ENCODE results near the gene WNT9A.
"Not testable (repeated sequence)": the region's sequence is repeated elsewhere in the genome, so short reads cannot be mapped to it uniquely, and the experiment has no call there.

Gene WNT9A

DNA sequence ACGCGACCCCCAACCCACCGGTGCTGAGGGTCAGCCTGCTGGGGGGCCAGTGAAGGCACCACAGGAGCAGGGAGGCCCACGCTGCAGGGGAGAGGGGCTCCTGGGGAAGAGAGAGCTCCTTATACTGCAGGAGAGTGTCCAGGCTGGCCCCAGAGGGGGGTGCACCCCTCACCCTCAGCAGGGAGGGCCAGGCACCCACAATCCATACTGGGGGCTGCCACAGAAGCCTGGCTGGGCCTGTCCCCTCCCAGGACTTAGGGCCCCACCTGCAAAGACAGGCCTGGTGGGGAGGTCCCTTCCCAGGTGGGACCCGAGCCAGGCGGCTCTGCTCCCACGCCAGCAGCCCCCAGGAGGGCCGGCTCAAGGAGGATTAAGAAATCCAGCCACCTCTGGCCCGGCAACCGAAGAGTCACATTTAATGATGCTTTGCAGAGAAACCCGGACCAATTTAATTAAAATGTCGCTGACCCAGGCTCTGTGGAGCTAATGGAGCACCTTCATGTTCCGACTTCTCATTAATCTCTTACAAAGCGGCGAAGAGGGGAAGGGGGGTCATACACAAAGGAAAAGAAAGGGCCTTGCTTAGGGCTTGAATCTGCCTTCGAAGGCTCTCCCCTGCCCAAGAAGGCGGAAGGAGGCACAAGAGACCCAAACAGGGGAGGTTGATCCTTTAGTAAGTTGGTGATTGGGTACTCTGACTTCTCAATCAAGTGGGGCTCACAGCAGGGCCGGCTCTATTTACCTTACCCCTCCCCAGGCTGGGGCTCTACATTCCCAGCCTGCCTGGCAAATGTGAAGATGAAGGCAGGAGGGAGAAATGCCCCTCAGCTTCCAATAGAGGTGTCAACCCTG is 25.0 kb downstream of the WNT9A start:
- DNase-seq = no peak

DNA sequence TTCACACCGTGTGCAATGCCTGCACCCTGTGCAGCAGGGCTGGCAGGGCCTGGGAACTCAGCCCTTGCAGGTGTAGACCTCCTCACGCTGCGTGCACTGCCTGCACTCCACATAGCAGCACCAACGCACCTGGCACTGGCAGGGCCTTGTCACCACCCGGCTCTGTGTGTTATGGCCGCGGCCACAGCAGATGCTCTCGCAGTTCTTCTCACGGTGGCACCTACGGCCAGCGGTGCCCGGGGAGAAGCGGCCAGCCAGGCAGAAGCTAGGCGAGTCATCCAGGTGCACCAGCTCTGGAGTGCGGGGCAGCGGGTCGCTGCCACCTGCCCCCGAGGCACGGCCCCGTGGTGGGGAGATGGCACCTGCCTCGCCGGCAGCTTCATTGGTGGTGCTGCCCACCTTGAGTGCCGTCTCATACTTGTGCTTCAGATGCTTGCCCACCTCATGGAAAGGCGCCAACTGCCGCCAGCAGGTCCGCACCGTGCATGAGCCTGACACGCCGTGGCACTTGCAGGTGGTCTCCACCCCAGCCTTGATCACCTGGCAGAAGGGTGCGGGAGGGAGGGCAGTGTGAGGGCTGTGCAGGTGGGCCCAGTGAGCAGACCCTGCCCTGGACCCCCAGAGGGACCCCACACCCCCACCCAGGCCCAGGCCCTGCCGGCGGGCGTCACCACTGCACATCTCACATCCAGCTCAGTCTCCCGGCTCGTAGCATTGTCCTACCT is 26.1 kb downstream of the WNT9A start:
- DNase-seq = no peak

DNA sequence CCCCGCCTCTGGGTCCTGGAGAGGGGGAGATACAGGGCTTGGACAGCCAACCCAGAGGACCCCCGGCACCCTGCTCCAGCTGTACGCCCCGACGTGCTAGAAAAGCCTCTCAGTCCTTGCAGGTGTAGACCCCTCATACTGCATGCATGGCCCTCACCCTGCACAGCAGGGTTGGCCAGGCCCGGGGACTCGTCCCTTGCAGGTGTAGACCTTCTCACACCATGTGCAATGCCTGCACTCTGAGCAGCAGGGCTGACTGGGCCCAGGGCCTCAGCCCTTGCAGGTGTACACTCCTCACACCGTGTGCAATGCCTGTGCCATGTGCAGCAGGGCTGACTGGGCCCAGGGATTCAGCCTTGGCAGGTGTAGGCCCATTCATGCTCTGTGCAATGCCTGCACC is 26.8 kb downstream of the WNT9A start:
- DNase-seq = no peak

DNA sequence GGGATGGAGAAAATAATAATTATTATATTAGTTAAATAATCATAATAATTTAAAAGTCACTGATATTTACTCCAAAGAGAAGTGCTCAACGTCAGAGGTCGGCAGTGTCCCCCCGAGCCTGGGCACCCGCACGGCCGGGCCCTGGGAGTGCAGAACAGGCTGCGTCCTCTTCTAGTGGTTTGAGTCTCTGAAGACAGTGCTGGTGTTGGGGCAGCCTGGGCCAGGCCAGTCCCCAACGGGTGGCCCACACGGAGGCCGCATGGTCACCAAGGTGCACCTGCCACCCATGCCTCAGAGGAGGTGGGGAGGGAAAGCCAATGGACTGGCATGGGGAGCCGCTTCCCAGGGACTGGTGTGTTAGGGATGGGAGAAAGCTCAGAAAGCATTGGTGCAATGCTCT is 27.3 kb downstream of the WNT9A start:
- DNase-seq = no peak

DNA sequence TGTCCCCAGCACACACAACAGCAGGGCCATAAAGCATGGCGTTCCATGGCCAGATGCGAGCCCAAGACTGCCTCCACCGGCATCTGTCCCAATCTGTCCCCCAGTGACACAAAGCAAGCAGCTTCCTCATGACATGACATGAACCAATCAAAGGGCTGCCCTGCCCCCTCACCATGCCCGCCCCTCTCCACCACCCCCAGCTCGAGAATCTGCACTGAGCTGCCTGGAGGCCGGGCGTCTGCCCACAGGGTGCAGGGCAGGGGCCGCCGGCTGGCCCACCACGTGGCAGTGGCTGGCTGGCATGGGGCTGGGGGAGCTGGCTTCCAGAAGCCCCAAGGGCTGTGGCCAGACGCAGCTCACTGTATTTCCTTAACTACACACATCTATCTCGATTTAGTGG is 27.8 kb downstream of the WNT9A start:
- DNase-seq = no peak

DNA sequence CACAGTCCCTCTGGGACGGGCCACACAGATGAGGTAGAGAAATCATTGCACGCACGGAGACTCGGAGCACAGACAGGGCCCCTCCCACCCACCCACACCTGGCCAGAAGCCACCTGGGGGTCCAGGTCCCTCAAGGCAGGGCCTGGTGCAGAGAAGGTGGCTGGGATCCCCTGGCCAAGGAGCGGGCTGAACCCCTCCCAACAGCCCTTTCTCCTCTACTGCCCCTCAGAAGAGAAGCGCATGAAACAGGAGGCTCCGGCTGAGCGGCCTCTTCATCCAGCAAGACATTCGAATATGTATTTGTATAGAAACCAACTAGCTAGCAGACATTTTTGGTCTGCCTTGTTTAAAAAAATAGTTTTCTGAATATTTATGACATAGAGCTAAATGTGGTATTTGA is 29.0 kb downstream of the WNT9A start:
- DNase-seq = no peak

DNA sequence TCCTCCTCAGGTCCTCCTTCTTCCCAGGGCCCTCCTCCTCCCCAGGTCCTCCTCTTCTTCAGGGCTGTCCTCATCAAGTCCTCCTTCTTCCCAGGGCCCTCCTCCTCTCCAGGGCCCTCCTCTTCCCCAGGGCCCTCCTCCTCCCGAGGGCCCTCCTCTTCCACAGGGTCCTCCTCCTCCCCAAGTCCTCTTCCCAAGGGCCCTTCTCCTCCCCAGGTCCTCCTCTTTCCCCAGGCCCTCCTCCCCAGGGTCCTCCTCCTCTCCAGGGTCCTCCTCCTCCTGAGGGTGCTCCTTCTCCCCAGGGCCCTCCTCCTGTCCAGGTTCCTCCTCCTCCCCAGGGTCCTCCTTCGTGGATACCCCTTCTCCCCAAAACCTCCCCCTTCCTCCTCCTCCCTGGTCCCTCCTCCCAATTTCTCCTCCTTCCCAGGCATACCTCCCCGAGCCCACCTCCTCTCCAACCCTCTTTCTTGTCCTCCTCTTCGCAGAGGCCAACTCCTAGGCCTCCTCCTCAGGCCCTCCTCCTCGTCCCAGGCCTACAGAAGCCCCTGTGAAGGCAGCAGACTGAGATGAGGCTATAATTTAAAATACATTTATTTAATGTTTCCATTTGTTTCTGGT is 29.5 kb downstream of the WNT9A start:
- no peak for DNase-seq

DNA sequence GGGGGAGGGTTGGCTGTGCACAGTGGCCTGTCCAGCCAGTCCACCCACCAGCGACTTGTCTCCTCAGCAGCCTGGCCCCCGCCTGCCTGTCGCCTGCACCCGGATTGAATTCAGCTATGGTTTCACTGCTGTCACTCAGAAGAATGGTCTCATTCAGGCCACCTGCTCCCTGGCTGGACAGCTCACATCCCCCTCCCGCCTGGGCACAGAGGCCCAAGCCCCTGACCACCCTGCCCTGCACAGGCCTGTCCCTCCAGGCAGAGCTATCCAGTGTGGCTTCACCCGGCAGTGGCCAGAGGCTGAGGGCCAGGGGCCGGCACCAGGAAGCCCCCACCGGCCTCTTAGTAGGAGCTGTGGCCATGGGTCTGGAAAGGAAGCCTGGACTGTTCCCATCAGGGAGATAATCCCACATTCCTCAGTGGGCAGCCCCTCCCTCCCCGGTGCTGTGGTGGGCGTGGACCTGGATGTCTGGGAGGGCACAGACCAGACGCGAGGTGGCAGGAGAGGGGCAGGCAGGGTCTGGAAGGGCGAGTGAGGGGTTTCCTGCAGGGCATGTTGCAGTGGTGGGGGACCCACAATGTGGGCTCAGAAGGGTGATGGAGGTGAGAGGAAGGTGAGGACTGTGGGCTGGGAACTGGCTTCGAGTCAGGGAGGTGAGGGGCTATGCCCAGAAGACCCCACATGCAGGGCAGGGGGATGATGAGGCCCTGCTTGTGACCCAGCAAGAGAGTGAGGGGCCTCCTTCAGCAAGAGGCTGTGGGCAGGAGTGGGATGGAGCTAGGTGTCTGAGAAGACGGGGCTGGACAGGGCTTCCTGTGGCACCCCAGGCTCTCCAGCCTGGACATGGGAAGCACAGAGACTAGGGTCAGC is 30.4 kb downstream of the WNT9A start:
- DNase-seq = no peak

DNA sequence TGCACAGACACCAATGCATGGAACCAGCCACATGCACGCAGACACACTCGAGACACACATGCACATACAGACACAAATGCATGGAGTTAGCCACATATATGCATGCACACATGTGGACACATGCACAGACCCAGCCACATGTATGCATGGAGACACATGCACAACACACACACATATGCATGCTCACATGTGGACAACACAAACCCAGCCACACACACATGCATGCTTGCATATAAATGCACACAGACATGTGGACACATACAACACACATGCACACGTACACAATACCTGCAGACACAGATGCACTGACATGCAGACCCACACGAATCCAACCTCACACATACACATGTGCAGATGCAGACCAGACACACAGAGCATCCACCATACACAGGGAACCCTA is 31.1 kb downstream of the WNT9A start:
- no peak for DNase-seq

DNA sequence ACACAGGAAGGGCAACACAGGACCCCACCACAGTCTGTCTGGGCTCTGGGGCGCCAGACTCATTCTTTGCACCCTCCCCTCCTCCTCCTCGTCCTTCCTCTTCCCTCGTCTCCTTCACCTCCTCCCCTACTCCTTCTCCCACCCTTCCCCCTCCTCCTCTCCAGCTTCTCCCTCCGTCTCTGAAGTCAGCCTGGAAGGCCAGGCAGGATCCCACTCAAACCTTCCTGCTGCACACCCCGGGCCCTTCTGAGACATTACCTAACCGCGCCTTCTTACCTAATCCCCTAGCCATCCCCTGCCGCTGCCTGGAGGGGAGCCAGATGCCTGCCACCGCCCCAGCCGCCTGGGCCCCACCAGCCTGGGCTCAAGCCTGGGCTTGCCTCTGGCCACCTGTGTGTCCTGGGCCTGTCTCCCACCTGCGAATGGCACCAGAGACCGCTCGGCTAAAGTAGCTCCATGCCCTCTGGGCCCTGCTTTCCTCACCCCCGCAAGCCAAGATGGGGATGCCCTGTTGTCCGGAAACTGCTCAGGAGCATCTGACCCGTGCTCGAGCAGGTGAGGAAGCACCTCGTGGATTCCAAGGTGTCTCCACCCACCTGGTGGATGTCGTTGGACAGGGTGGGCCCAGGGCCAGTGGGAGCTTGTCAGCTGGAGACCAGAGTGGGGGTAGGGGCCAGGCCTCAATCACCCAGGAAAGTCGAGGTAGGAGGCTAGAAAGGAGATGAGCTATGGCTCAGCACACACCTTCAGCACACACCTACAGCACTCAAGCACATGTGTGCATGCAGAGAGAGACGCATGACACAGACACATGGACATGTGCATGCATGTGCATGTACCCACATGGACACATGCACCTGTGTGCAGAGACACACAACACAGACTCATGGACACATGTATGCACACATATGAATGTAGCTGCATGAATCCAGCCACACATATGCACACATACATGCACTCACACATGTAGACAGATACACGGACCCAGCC is 31.9 kb downstream of the WNT9A start:
- peak; percentile 68 for DNase-seq

DNA sequence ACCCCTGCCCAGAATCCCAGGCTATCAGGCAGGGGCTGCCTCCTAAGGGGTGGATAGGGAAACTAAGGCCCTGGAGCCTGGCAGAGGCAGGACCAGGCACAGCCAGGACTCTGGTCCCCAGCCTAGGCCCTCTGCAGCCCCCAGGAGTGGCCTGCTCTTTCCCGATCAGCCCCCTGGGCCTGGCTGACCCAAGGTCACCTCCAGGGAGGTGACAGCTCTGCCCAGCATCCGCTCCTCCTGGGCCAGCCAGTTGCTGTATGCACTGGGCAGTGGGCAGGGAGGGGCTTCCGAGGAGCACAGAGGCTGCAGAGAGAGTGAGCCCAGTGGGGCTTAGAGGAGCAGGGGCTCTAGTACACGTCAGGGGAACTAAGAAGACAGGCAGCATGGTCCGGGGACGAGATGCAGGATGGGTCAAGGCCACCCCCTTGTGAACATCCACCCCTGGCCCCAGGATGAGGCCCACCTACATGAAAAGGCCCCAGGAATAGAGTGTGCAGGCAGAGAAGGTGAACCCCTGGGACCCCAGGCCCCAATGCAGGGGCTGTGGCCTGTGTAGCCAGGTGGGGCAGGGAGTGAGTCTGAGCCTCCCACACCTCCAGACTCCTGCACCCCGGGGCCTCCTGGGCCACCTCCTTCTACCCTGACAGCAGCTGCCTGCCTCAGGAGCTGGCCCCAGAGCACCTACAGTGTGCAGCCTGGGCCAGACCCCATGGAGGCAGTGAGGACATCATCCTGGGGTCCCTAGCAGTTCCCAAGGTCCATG is 32.8 kb downstream of the WNT9A start:
- no peak for DNase-seq

DNA sequence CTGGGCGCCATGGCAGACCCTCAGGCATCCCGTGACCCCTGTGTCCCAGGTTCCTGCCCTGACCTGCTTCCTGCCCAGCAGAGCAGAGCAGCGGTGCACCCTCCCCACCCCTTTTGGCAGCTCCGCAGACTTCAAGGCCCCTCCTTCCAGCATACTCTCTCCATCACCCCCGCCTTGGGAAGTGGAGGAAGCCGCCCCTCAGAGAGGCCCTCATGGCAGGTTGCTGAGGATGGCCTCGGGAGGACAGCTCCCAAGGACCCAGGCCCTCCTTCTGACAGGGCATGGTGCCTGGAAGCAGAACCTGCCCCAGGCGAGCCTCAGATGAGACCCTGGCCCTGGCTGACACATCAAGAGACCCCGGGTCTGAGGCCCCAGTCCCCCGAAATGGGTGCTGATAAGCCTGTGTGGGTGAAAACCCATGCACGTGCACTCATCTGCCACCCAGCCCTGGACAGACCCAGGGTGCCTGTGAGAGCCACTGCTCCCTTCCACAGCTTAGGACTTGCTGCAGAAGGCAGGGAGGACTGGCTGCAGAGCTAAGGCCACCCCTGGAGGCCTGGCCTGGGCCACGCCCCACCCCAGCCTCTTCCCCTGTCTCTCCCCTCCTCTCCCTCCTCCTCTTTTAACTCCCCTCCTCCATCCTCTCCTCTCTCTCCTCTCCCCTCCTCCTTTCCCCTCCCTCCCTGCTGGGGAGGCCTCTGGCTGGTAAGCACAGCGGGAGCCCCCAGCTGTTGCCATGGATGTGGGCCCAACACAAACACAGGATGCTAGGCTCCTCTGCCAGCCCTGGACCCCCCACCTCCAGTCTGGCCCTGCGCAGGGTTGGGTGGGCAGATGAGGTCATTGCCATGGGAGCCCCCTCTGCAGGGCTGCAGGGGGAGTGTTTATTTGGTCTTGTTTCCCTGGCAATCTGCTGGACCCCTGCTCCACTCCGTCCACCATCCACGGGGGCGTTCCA is 33.7 kb downstream of the WNT9A start:
- DNase-seq = peak; percentile 86

DNA sequence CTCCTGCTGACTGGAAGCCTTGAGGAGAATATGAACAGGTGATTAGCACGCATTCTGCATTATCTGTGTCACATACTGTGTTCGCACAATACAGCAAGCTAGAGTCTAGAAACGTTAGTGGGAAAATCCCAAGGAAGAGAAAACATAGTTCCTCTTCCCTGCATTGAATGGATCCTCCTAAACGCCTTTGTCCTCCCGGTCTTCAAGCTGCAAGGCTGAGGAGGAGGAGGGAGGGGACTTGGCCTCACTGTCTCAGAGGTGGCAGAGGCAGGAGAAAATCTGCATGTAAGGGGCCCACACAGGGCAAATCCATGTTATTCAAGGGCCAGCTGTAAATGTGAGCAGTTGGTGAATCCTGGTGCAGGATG is 34.4 kb downstream of the WNT9A start:
- DNase-seq = no peak

DNA sequence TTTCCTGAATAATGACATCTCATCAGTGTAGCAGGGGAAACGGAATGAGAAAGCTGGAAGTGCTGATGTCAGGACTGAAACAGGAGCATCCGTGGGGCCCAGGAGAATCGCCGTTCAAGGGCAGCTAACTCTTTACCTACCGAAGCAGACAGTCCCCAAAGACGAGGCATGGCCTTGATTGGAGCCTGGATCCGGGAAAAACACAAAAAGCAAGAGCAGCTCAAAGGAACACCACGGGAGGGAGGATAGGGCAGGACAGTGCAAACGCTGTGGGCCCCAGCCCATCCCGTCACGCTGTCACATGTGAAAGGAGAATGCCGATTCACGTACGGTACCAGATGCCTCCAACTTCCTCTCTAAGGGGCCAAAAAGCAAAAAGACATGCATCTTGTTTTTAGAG is 34.9 kb downstream of the WNT9A start:
- DNase-seq = no peak

DNA sequence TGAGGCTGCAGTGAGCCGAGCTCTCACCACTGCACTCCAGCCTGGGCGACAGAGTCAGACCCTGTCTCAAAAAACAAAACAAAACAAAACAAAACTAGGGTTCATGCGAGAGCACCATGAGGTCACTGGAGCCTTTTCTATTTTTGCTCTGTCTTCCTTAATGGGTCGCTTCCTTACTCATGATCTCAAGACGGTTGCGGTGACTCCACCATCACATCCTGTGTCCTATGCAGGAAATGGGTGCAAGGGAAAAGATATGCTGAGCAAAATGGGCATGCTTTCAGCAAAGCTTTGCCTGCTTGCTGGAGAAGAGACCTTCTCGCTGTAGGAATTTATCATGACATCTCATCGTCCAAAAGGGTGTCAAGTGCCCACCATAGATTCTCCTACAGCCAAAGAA is 36.4 kb downstream of the WNT9A start:
- no peak for DNase-seq

DNA sequence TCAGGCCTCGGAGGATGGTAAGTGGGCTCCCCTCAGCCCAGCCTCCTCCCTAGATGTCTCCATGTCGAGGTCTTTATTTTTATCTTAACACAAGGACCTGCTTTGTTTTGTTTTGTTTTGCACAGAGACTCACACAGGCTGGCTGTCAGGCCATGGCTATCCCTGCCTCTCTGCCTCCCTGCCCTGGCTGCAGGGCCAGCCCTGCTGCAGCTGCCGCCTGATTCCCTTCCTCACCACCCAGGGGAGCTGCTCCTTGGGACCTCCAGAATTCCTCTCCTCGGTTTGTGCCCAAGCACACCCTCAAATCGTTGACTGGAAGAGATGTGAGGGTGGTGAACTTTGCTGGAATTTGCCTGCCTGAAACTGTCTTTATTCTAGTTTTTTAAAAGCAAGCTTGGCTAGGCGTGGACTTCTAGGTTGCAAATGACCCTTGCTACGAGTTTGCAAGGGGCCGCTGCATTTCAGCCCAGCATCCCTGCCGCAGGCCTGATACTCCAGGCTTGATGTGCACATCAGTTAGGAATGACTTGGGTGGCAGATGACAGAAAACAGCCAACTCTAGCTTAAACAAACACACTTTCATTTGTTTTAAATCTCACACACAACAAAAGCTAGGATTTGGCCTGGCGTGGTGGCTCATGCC is 37.1 kb downstream of the WNT9A start:
- DNase-seq = no peak

DNA sequence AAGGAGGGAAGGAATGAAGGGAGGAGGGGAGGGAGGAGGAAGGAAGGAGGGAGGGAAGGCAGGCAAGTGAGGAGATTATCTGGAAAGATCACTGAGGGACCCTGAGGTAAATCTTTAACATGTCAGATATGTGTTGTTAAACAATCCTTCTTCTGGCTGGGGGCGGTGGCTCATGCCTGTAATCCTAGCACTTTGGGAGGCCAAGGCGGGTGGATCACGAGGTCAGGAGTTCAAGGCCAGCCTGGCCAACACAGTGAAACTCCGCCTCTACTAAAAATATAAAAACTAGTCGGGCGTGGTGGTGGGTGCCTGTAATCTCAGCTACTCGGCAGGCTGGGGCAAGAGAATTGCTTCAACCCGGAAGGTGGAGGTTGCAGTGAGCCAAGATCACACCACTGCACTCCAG is 37.8 kb downstream of the WNT9A start:
- not testable (repeated sequence) for DNase-seq

DNA sequence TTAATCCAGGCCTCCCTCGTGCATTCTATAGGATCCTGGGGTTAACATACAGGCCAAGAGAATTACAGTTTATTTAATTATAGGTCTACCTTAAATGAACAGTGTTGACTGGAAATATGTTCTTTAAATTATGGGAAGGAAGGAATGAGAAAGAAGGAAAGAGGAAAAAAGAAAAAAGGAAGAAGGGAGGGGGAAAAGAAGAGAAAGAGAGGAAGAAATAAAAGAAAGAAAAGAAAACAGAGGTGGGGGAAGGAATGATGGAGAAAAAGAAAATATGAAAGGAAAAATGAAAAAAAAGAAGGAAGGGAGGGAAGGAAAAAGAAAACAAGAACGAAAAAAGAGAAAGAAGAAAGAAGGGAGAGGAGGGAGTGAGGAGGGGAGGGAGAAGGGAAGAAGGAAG is 38.5 kb downstream of the WNT9A start:
- no peak for DNase-seq

DNA sequence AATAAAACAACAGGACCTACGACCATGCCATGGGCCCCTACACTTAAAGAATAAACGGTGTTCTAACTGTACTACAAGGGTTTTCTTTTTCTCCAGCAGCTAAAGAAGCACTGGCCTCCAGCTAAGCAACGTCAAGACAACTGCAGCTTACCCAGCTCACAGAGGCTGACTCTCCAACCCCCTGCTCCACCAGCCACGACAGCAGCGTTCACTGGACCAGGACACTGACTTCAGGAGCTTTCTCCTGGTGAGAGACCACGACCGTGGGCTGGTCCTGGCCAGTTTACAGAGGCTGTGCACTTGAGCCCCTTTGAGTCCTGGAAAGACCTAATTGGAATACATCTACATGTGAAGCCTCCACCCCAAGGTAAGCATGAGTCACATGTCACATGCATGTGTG is 39.4 kb downstream of the WNT9A start:
- DNase-seq = no peak

All from NCI-H345 (cell line).